ENCODE results near the gene LILRA6.
"Not testable (repeated sequence)": the region's sequence is repeated elsewhere in the genome, so short reads cannot be mapped to it uniquely, and the experiment has no call there.

The LILRA6 gene

GRCh38 chr19:54242646-54243045 is at the start of gene LILRA6:
TSS of gene LILRA6 (minus strand) at chr19:54242790.
- peak in 1 of 2 donors; percentile 62 for ATAC-seq (replicated peaks)
- not testable (repeated sequence) for H3K36me3 Mint-ChIP-seq, DNase-seq, H3K27ac Mint-ChIP-seq, H3K9me3 Mint-ChIP-seq, H3K4me3 Mint-ChIP-seq
- Mint-ChIP-seq H3K4me1 (peaks cover 5 to 13% of the 10 kb centered on the region in 2 donors), H3K27me3 (peaks cover 23 to 54% of the 10 kb centered on the region in 2 donors)

DNA sequence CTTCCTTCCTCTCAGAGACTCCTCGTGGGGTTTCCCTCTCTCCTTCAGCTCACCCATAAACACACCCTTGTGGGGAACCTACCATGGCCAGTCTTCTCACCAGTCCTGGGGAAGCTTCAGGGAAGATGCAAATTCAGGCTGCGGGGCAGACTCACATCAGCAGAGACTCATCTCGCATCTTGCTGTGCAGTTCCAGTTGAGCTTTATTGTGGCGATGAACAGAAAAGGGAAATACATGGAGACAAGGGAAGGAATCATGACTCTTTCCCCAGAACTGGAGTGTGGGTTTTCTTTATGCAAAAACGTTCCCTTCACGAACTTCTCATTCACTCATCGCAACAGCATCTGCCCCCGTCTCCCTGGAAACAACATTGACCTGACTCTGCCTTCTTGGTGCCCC is 46.6 kb upstream of the LILRA6 start:
- not testable (repeated sequence) for H3K9me3 Mint-ChIP-seq
- H3K4me3 Mint-ChIP-seq, result peak overlapping the region in 1 of 2 donors; percentile 0
- ATAC-seq (replicated peaks), result peak; percentile 28 to 43

GRCh38 chr19:54287456-54287855 is 44.9 kb upstream of the LILRA6 start:
- Mint-ChIP-seq H3K27ac (no peak overlapping the region), H3K9me3 (no peaks in the 10 kb centered on the region), H3K36me3 (no peaks in the 10 kb centered on the region), H3K4me3 (no peak overlapping the region), H3K4me1 (peaks cover 54 to 80% of the 10 kb centered on the region in 2 donors), H3K27me3 (peaks cover 28 to 43% of the 10 kb centered on the region in 2 donors)
- ATAC-seq (replicated peaks), result no peak
- no peak for DNase-seq

More for the DNA sequence above, 46.6 kb upstream of the LILRA6 start:
- not testable (repeated sequence) for DNase-seq, H3K36me3 Mint-ChIP-seq
- Mint-ChIP-seq H3K27ac (peak overlapping the region; percentile 4), H3K4me1 (peaks cover 42 to 63% of the 10 kb centered on the region in 2 donors), H3K27me3 (peaks cover 44 to 60% of the 10 kb centered on the region in 2 donors)

DNA sequence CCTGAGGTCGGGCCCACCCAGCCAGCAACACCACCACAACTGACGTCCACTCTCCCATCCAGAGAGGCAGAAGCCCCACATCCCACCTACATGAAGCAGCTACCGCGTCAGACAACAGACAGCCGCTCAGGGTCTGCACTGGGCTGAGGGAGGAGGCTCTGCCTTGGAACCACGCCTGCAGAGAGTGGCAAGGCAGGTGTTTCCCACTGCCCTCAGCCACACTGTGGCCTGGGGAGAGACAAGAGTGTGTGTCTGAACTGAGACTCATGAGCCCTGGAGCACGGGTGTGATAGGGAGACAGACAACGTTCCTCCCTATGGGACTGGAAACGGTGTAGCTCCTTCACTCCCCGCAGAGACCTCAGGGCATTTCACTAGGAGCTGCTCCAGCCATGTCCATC is 43.7 kb upstream of the LILRA6 start:
- peaks cover 22 to 38% of the 10 kb centered on the region in 2 donors for H3K27me3 Mint-ChIP-seq
- H3K27ac Mint-ChIP-seq, result peak overlapping the region; percentile 94
- DNase-seq, H3K9me3 Mint-ChIP-seq, H3K36me3 Mint-ChIP-seq: not testable (repeated sequence)
- H3K4me3 Mint-ChIP-seq, result peak overlapping the region in 1 of 2 donors; percentile 75
- ATAC-seq (replicated peaks), result peak; percentile 48 to 55
- H3K4me1 Mint-ChIP-seq, result peaks cover 61 to 92% of the 10 kb centered on the region in 2 donors

- DNase-seq (peak; percentile 63), ATAC-seq (replicated peaks) (peak; percentile 74 to 83)
- H3K9me3 Mint-ChIP-seq, H3K36me3 Mint-ChIP-seq: not testable (repeated sequence)
- peaks cover 66 to 95% of the 10 kb centered on the region in 2 donors for H3K4me1 Mint-ChIP-seq
- peak overlapping the region in 1 of 2 donors; percentile 4 for H3K4me3 Mint-ChIP-seq
- peaks cover 26 to 40% of the 10 kb centered on the region in 2 donors for H3K27me3 Mint-ChIP-seq
- peak overlapping the region; percentile 94 for H3K27ac Mint-ChIP-seq
Measured at GRCh38 chr19:54285427-54286056, 43.0 kb upstream of the LILRA6 start.

DNA sequence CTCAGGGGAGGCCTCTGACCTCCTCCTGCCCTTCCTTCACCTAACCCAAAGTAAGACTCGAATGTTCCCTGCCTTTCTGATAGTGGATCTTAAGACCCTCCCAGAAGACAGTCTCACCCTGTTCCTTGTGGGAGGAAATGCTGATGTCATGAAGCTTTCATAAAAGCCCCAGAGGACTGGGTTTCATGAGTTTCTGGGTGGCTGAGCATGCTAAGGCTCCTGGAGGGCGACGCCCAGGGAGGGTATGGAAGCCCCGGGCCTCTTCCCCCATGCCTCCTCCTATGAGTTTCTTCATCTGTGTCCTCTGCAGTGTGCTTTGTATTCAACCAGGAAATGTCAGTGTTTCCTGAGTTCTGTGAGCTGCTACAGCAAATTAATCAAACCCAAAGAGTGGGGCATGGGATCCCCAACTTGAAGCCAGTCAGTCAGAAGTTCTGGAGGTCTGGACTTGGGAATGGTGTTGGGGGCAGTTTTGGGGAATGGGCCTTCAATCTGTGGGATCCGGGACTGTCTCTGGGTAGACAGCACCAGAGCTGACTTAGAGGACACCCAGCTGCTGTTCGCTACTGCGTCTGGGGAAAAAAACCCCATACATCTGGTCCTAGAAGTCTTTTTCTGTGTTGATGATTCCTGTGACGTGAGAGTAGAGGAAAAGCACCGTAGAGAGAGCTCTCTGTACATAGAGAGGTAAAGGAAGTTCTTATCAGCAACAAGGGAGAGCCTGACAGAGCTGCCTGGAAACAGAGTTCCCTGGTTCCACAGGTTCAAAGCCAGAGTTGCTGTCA is 40.3 kb upstream of the LILRA6 start:
- DNase-seq (no peak), ATAC-seq (replicated peaks) (peak; percentile 22 to 26)
- H3K36me3 Mint-ChIP-seq, result no peaks in the 10 kb centered on the region
- H3K27ac Mint-ChIP-seq, result peak overlapping the region; percentile 48
- H3K9me3 Mint-ChIP-seq, result no peaks in the 10 kb centered on the region
- H3K4me1 Mint-ChIP-seq, result peaks cover 56 to 86% of the 10 kb centered on the region in 2 donors
- peaks cover 43 to 55% of the 10 kb centered on the region in 2 donors for H3K27me3 Mint-ChIP-seq
- H3K4me3 Mint-ChIP-seq, result no peak overlapping the region

GRCh38 chr19:54281729-54282075 is 39.1 kb upstream of the LILRA6 start:
- not testable (repeated sequence) for DNase-seq; ATAC-seq (replicated peaks); H3K4me3 Mint-ChIP-seq; H3K36me3 Mint-ChIP-seq; H3K9me3 Mint-ChIP-seq; H3K27ac Mint-ChIP-seq
- H3K27me3 Mint-ChIP-seq, result peaks cover 32 to 50% of the 10 kb centered on the region in 2 donors
- peaks cover 50 to 76% of the 10 kb centered on the region in 2 donors for H3K4me1 Mint-ChIP-seq

- Mint-ChIP-seq H3K27ac (peak within 1 kb of the TSS; percentile 69), H3K4me3 (peak within 1 kb of the TSS; percentile 18 to 45), H3K9me3 (no peaks in the 10 kb centered on the region), H3K36me3 (no peaks in the 10 kb centered on the region), H3K4me1 (peaks cover 47 to 71% of the 10 kb centered on the region in 2 donors), H3K27me3 (peaks cover 31 to 50% of the 10 kb centered on the region in 2 donors)
- DNase-seq (no peak), ATAC-seq (replicated peaks) (peak; percentile 24 to 38)
Measured at GRCh38 chr19:54281007-54281728, 38.6 kb upstream of the LILRA6 start, which contains the start of gene LILRB2. TSS of gene LILRB2 (minus strand) at chr19:54281110. CDS start at chr19:54280496, 614 bp downstream.

DNA sequence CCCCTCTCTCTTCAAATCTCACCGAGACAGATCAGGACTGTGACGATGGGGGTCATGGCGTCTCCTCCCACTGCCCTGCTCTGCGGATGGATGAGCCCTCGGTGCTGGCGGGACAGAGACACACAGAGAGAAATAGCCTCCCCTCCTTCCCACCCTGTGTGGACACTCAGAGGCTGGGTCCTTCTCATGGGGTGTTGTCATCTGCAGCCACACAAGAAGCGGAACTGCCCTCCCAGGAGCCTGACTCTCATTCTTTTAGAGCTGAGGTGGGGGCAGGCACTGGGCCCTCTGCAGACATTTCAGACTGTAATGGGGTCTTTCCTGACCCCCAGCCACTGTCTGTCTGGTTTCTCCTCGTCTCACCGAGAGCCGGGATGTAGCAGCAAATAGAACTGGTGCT is 37.9 kb upstream of the LILRA6 start:
- H3K9me3 Mint-ChIP-seq, H3K36me3 Mint-ChIP-seq, DNase-seq: not testable (repeated sequence)
- ATAC-seq (replicated peaks), result peak; percentile 21
- peak overlapping the region; percentile 18 to 45 for H3K4me3 Mint-ChIP-seq
- peaks cover 40 to 64% of the 10 kb centered on the region in 2 donors for H3K4me1 Mint-ChIP-seq
- H3K27me3 Mint-ChIP-seq, result peaks cover 34 to 54% of the 10 kb centered on the region in 2 donors
- H3K27ac Mint-ChIP-seq, result peak overlapping the region; percentile 10

DNA sequence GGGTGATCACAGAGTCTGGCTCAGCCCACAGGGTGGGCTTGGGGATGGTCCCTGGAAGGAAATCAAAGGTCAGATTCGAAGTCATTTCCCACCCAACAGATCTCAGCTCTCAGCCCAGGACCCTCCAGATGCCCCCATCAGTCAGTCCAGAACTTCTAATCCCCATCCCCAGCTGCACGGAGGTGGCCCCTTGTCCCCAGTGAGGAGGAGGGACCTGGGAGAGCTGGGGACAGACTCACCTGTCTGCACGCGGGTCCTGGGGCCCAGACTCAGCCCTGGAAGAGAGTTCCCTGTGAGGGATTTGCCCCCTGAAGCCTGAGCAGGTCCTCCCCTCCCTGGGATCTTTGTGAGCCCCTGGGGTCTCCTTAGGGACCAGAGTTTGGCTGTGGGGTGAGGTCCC is 37.4 kb upstream of the LILRA6 start:
- not testable (repeated sequence) for H3K36me3 Mint-ChIP-seq; H3K9me3 Mint-ChIP-seq; DNase-seq; H3K4me3 Mint-ChIP-seq; ATAC-seq (replicated peaks)
- Mint-ChIP-seq H3K4me1 (peaks cover 39 to 60% of the 10 kb centered on the region in 2 donors), H3K27ac (peak overlapping the region; percentile 69), H3K27me3 (peaks cover 37 to 58% of the 10 kb centered on the region in 2 donors)

DNA sequence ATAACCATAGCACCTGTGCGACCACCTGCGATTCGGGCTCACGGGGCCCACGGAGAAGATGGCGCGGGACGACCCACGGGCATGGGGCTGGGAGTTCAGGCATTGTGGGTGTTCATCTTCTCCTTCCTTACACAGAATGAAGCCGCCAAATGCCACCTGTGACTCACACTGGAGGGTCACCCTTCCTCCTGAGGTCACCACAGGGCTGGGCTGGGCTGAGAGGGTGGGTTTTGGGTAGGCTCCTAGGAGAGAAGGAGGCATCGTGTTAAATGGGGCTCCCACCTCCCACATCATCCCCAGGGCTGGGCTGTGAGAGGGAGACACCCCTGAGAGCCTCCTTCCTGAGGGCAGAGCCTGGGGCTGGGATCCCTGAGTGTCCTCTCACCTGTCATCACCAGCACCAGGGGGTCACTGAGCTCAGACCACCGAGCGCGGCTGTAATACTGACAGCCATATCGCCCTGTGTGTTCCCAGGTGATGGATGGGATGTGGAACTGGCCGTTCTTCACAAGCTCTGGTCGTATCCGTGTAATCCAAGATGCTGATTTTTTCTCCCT is 36.9 kb upstream of the LILRA6 start:
- H3K36me3 Mint-ChIP-seq, result no peaks in the 10 kb centered on the region
- H3K9me3 Mint-ChIP-seq, result no peaks in the 10 kb centered on the region
- peaks cover 39 to 62% of the 10 kb centered on the region in 2 donors for H3K27me3 Mint-ChIP-seq
- ATAC-seq (replicated peaks), result no peak
- H3K4me3 Mint-ChIP-seq, result no peak overlapping the region
- H3K27ac Mint-ChIP-seq, result peak overlapping the region; percentile 69
- no peak for DNase-seq
- H3K4me1 Mint-ChIP-seq, result peaks cover 36 to 54% of the 10 kb centered on the region in 2 donors

DNA sequence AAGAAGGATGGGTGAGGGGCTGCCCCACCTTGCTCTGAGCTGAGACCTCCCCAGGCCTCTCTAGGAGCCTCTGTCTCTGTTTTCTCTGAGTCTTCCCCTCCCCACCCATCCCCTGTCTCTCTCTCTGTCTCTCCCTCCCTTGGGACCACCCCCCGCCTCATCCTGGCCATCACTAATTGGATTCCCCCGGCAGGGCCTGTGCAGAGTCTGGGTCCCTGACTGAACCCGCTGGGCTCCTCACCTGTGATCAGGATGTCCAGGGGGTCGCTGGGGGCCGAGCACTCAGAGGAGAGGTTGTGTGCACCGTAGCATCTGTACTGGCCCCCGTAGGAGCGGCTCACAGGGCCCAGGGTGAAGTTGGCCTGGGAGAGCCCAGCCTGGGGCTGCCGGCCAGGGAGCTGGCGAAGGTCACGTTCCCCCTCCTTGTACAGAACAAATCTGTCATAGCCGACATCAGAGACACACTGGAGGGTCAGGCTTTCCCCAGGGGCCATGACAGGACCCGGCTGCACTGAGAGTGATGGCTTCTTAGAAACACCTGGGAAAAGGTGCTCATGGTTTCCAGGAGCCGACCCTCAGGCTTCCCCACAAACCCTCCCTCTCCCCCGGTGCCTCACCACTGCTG is 36.1 kb upstream of the LILRA6 start:
- H3K27me3 Mint-ChIP-seq, result peaks cover 47 to 70% of the 10 kb centered on the region in 2 donors
- ATAC-seq (replicated peaks); H3K36me3 Mint-ChIP-seq: not testable (repeated sequence)

GRCh38 chr19:54278056-54278455 is 35.5 kb upstream of the LILRA6 start:
- not testable (repeated sequence) for ATAC-seq (replicated peaks); DNase-seq; H3K9me3 Mint-ChIP-seq; H3K36me3 Mint-ChIP-seq; H3K4me3 Mint-ChIP-seq
- Mint-ChIP-seq H3K27ac (peak overlapping the region; percentile 57), H3K27me3 (peaks cover 51 to 75% of the 10 kb centered on the region in 2 donors), H3K4me1 (peaks cover 29 to 43% of the 10 kb centered on the region in 2 donors)

More for the DNA sequence above, 36.1 kb upstream of the LILRA6 start:
- not testable (repeated sequence) for DNase-seq, H3K9me3 Mint-ChIP-seq, H3K27ac Mint-ChIP-seq, H3K4me3 Mint-ChIP-seq
- H3K4me1 Mint-ChIP-seq, result peaks cover 32 to 49% of the 10 kb centered on the region in 2 donors

Data from stimulated activated naive B cell treated with anti-CD40 and anti-IgM and Interleukin-4, amounts not matched to agents 10 μg/mL and 1 μg/mL and 100 μg/mL, for 72 hours (primary cell).